Keratinocyte (primary cell): ENCODE measurements around the gene HMGCS1.
"Not testable (repeated sequence)": the region's sequence is repeated elsewhere in the genome, so short reads cannot be mapped to it uniquely, and the experiment has no call there.

Source experiments
- EZH2 ChIP-seq: IDR thresholded peaks from one replicate; pipeline ENCODE4 v1.6.1; 2012; ENCODE audit warnings: inconsistent platforms, mild to moderate bottlenecking, low read length, moderate library complexity
- TF ChIP-seq, protein P1 (sequence below), 3 experiments: IDR thresholded peaks in 1 of 3; conservative IDR thresholded peaks in 1 of 3; optimal IDR thresholded peaks in 1 of 3; 2 replicates in 2 of 3; 3 replicates in 1 of 3; pipeline versions ENCODE3 to v1.5.1; 2011; ENCODE audit warnings: low read length in 3 of 3, mild to moderate bottlenecking in 3 of 3, moderate library complexity in 2 of 3, control low read depth in 1 of 3, inconsistent platforms in 1 of 3; ENCODE audit not compliant: insufficient read depth in 2 of 3; ENCODE audit errors: extremely low read depth in 1 of 3

- TF ChIP-seq, protein P1, sequence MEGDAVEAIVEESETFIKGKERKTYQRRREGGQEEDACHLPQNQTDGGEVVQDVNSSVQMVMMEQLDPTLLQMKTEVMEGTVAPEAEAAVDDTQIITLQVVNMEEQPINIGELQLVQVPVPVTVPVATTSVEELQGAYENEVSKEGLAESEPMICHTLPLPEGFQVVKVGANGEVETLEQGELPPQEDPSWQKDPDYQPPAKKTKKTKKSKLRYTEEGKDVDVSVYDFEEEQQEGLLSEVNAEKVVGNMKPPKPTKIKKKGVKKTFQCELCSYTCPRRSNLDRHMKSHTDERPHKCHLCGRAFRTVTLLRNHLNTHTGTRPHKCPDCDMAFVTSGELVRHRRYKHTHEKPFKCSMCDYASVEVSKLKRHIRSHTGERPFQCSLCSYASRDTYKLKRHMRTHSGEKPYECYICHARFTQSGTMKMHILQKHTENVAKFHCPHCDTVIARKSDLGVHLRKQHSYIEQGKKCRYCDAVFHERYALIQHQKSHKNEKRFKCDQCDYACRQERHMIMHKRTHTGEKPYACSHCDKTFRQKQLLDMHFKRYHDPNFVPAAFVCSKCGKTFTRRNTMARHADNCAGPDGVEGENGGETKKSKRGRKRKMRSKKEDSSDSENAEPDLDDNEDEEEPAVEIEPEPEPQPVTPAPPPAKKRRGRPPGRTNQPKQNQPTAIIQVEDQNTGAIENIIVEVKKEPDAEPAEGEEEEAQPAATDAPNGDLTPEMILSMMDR (optimal IDR thresholded peaks at IDR 0.05 in 1 of 3, IDR thresholded peaks at IDR 0.05 in 1 of 3, conservative IDR thresholded peaks at IDR 0.05 in 1 of 3; ENCODE audit: extremely low read depth in 1 of 3, insufficient read depth in 2 of 3, low read length in 3 of 3) = not testable (repeated sequence)
- TF ChIP-seq EZH2 = not testable (repeated sequence)
These were observed 6.3 kb downstream of the HMGCS1 start for GRCh38 chr5:43306954-43307353.
